Adrenal gland (tissue), 5 donors: ENCODE data around the gene KRTAP5-4.

Source experiments
- POLR2A ChIP-seq, 2 donors: fragments of 450-650 bp; IDR thresholded peaks; one replicate each; pipeline ENCODE4 v1.6.1; 2017; ENCODE audit warnings: antibody characterized with exemption in 2 of 2, mild to moderate bottlenecking in 2 of 2, moderate library complexity in 1 of 2
- TF ChIP-seq, protein P1 (sequence below), 6 experiments: fragments of 450-650 bp in 4 of 6; fragments of 200-600 bp in 2 of 6; sonication (generic) in 1 of 6; IDR thresholded peaks; 1 replicate in 5 of 6; 2 replicates in 1 of 6; pipeline versions ENCODE4 v1.5.1 to v1.8.0; 2016 to 2021; ENCODE audit warnings: antibody characterized with exemption in 6 of 6, mild to moderate bottlenecking in 2 of 6, moderate library complexity in 1 of 6
- donor health status: DM: no; HTN: no; CAD: no.

DNA sequence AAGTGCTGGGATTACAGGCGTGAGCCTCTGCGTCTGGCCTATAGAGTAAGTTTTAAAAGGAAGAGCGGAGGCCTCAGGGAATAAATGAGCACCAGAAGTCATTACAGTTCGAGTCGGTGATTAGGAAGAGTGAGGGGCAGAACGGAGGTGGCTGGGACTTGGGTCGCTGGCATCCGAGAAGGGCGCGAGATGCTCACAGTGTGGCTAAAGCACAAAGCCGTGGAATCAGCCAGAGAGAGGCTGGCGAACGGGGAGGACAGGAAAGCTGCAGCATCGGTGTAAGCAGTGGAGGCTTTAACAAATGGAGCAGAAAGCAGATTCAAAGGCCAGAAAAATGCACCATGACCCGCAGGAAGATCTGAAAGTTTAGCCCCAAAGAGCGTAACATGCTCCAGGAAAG, 2.7 kb upstream of the KRTAP5-4 start:
- TF ChIP-seq, protein P1, sequence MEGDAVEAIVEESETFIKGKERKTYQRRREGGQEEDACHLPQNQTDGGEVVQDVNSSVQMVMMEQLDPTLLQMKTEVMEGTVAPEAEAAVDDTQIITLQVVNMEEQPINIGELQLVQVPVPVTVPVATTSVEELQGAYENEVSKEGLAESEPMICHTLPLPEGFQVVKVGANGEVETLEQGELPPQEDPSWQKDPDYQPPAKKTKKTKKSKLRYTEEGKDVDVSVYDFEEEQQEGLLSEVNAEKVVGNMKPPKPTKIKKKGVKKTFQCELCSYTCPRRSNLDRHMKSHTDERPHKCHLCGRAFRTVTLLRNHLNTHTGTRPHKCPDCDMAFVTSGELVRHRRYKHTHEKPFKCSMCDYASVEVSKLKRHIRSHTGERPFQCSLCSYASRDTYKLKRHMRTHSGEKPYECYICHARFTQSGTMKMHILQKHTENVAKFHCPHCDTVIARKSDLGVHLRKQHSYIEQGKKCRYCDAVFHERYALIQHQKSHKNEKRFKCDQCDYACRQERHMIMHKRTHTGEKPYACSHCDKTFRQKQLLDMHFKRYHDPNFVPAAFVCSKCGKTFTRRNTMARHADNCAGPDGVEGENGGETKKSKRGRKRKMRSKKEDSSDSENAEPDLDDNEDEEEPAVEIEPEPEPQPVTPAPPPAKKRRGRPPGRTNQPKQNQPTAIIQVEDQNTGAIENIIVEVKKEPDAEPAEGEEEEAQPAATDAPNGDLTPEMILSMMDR (IDR thresholded peaks at IDR 0.05), result no peak
- TF ChIP-seq POLR2A (IDR thresholded peaks at IDR 0.05), result no peak
